Fibroblast of pulmonary artery (primary cell): ENCODE data around the gene TNS1.
A peak's percentile ranks its signal among the peaks of the same experiment; 100 is the strongest.

ENCODE experiments used
- DNase-seq: peaks from one replicate; pipeline ENCODE4 v3.0.0-alpha.2; 2010; ENCODE audit warnings: low read depth
- H3K4me3 ChIP-seq: replicated peaks from 2 replicates; pipeline ENCODE4 v1.5.1; 2011; ENCODE audit warnings: low read depth, mild to moderate bottlenecking, control low read depth, low read length, moderate library complexity
- TF ChIP-seq, protein P1 (sequence below): IDR thresholded peaks from 2 replicates; pipeline ENCODE4 v1.5.1; 2011; ENCODE audit warnings: mild to moderate bottlenecking, control low read depth, low read length, inconsistent platforms; ENCODE audit errors: missing control alignments

TNS1 gene

DNA sequence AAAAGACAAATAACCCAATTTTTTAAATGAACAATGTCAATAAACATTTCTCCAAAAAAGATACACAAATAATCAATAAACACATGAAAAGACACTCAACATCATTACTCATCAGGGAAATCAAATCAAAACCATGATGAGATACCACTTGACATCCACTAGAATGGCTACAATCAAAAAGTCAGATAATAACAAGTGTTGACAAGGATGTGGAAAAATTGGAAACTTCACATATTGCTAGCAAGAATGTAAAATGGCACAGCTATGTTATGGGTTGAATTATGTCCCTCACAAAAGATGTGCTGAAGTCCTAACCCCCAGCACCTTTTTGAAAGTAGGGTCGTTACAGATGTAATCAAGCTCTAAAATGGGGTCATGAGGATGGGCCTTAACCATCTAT is 33.2 kb downstream of the TNS1 start:
- TF ChIP-seq, protein P1, sequence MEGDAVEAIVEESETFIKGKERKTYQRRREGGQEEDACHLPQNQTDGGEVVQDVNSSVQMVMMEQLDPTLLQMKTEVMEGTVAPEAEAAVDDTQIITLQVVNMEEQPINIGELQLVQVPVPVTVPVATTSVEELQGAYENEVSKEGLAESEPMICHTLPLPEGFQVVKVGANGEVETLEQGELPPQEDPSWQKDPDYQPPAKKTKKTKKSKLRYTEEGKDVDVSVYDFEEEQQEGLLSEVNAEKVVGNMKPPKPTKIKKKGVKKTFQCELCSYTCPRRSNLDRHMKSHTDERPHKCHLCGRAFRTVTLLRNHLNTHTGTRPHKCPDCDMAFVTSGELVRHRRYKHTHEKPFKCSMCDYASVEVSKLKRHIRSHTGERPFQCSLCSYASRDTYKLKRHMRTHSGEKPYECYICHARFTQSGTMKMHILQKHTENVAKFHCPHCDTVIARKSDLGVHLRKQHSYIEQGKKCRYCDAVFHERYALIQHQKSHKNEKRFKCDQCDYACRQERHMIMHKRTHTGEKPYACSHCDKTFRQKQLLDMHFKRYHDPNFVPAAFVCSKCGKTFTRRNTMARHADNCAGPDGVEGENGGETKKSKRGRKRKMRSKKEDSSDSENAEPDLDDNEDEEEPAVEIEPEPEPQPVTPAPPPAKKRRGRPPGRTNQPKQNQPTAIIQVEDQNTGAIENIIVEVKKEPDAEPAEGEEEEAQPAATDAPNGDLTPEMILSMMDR: no peak
- DNase-seq: no peak

DNA sequence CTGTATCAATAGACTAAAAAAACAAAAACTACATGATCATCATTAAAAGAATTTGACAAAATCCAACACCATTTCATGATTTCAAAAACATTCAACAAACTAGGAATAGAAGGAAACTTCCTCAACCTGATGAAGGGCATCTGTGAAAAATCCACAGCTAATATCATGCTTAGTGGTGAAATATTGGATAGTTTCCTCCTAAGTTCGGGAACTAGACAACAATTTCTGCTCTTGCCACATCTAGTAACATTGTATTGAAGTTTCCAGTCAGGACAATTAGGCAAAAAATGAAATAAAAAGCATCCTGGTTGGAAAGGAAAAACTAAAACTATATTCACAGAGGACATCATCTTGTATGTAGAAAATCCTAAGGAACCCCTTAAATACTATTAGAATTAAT is 34.8 kb downstream of the TNS1 start:
- no peak for DNase-seq
- H3K4me3 ChIP-seq: no peak overlapping the region
- TF ChIP-seq, protein P1: no peak

More for the DNA sequence above, 33.2 kb downstream of the TNS1 start:
- H3K4me3 ChIP-seq: no peak overlapping the region

DNA sequence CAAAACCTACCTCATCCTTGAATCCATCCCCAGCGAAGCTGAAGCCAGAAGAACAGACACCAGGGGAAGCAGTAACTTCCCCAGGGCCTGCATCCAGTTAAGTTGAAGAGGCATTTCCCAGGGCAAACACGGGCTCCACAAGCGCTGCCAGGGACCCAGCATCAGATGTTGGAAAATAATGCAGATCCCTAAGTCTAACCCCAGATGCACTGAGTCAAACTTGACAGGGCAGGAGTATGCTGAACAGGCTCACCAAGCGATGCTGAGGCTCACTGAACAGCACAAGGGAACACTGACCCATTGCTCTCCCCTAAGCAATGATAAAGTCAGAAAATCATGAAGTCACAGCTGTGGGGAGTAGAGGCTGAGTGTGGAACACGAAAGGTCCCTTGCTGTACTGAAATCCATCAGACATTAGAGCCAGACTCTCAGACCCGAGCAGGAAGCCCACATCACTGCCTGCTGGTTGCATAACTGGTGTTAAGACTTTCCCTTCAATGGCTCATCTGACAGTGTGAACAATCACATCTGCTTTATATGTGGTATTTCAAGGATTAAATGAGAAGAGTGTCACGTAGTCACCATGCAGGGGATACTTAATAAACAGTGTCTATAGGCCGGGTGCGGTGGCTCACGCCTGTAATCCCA is 36.2 kb downstream of the TNS1 start:
- TF ChIP-seq, protein P1: no peak
- H3K4me3 ChIP-seq: no peak overlapping the region
- DNase-seq: peak; percentile 53

DNA sequence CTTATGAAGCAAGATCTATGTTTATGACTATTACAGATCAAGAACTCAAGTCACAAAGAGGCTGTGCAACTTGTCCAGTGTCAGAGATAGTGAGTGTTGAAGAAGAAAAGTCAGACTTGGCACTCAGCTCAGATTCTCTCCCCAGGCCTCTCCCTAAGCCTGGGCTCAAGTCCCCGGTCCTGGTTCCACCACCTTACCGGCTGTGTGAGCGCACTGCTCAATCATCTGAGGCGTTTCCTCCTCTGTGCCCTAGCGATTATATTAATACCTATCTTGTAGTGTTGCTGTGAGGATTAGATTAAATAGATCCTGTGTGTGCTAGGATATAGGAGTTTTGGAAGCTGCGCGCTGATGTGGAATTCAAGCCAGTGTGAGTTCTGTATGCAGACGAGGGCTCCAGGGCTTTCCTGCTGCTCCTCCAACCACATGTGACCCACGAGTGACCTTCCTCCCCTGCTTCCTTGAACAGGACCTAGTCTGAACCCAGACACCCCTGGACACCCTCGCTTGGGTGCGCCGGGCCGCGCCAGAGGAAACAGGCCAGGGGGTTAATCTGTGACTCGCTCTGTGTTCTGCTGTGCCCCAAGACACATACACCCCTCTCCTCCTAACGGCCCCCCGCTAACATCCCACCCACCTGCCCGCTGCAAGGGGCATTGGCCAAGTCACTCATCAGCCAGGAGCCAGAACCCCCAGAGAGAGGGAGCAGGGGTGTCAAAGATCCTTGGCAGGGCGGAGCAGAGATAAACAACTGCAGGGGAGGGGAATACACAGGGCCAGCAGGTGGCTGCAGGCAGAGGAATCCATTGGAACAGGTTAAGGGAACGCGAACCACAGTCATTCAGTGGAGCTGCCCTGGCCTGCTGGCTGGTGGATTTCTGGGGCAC is 38.3 kb downstream of the TNS1 start:
- DNase-seq: peak; percentile 33
- H3K4me3 ChIP-seq: no peak overlapping the region
- TF ChIP-seq, protein P1: no peak

DNA sequence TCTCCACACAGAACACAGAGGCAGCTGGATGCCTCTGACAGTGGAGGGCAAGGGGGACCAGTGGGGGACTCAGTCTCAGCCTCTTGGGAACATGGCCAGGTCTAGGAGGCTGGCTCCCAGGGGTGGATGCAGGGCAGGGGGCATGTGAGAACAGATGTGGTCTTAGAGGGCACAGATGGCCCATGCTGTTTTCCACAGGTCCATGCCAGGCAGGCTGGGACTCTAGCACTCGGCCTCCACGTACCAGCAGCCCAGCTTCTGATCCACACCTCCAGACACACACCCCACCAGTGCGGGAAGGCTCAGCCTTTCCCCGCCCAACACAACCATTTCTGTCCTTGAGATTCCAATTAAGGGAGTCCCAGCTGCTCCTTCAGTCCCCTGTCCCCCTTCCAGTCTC is 42.4 kb downstream of the TNS1 start:
- H3K4me3 ChIP-seq: no peak overlapping the region
- no peak for DNase-seq
- TF ChIP-seq, protein P1: no peak

DNA sequence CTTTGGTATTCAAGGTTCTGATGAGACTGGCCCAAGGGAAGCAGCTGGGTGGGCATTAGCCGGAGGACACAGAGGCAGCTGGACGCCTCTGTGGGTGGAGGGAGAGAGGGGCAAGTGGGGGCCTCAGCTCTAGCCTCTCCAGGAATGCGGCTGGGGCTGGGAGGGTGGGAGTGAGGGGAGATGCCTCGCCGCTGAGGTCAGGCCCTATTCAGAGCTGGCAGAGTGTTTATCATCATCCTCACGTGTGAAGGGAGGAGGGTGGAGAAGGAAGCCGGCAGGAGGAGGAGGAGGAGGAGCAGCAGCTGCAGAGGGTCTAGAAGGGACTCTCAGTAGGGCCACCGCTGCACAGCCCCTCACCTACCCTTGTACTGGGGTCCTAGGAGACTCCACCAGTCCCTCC is 43.1 kb downstream of the TNS1 start:
- TF ChIP-seq, protein P1: no peak
- no peak overlapping the region for H3K4me3 ChIP-seq
- peak; percentile 47 for DNase-seq
